D721Med (cell line): ENCODE measurements around the gene TFDP3.

Experiments used
- DNase-seq: peaks from one replicate; pipeline ENCODE4 v3.0.0; 2011; ENCODE audit warnings: low spot score; ENCODE audit not compliant: insufficient read length
- FAIRE-seq: peaks from 2 replicates; lab custom pipeline; 2011; peaks lifted over from hg19 to GRCh38; lab: Jason Lieb, UNC
- TF ChIP-seq, protein P1 (sequence below): IDR thresholded peaks from 2 replicates; pipeline ENCODE4 v1.5.1; 2012; ENCODE audit warnings: mild to moderate bottlenecking, control low read depth; ENCODE audit not compliant: insufficient read depth; ENCODE audit errors: missing control alignments

Gene TFDP3

DNA sequence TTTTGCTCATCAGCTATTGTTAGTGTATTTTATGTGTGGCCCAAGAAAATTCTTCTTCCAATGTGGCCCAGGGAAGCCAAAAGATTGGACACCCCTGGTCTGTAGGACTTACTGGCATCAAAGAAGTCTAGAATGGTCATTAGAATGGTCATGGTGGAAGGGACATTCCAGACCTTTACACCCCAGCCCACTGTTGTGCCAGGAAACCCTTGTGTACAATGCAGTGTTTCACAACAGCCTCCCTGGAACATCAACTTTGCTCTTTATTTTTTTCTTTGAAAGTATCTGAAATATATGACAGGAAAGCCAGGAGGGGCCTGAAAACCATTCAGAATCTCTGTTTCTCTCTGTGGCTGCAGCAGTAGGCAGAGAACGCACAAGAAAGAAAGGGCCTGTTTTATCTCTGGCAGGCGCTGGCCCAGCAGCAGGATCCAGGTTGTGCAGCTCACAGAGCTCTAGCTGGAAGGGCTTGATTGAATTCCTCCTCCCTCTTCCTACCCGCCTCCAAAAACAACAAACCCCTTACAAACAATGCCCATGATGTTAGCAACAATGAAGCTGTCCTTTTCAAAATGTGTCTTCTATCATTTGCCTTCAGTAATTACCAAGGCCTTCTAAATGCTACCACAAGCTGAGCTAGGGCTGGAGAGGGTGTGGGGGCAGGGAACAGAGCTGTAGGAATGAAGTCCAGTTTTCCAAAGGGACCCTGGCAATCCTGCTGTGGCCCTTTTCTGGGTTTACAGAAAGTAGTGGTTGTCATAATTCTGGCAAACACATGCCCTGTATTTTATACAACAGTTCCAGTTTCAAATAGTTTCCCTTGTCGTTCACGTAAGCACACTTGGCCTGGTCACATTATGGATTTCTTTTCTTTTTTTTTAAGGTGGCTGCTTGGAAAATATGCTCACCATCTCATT is 32.3 kb upstream of the TFDP3 start:
- TF ChIP-seq, protein P1, sequence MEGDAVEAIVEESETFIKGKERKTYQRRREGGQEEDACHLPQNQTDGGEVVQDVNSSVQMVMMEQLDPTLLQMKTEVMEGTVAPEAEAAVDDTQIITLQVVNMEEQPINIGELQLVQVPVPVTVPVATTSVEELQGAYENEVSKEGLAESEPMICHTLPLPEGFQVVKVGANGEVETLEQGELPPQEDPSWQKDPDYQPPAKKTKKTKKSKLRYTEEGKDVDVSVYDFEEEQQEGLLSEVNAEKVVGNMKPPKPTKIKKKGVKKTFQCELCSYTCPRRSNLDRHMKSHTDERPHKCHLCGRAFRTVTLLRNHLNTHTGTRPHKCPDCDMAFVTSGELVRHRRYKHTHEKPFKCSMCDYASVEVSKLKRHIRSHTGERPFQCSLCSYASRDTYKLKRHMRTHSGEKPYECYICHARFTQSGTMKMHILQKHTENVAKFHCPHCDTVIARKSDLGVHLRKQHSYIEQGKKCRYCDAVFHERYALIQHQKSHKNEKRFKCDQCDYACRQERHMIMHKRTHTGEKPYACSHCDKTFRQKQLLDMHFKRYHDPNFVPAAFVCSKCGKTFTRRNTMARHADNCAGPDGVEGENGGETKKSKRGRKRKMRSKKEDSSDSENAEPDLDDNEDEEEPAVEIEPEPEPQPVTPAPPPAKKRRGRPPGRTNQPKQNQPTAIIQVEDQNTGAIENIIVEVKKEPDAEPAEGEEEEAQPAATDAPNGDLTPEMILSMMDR: no peak
- no peak for DNase-seq
- FAIRE-seq: no peak

DNA sequence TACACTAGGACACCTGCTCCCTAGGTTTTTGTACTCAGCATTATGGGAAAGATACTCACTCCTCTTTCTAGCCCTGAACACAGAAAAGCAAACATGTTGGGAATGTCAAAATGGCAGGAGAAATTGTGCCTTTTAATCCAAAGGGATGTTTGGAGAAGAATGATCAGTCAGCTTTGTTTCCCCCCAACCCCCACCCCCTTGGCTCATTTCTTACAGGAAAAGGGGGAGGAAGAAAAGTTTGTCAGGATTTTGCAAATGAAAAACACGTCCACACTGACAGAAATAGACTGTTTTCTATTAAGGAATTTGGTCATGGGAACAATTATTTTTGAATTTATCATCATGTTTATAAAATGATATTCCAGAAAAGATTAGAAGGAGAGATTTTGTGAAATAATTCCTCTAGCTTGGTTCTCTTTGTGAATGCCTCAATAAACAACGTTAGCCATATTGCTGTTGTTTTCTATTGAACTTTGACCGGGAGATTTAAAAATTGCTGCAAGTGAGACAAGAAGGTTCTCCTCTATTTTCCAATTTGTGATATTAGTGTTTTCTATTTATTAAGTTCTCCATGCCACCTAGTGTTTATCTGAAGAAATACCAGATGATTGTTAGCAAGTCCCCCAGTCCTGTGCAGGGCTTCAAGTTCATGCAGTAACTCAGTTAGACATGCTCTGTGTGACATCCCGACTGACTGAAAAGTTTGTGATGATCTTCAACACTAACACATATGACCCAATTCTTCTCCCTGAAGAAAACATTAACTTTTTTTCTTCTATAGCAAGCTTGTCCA is 31.3 kb upstream of the TFDP3 start:
- no peak for DNase-seq
- TF ChIP-seq, protein P1: no peak
- no peak for FAIRE-seq

DNA sequence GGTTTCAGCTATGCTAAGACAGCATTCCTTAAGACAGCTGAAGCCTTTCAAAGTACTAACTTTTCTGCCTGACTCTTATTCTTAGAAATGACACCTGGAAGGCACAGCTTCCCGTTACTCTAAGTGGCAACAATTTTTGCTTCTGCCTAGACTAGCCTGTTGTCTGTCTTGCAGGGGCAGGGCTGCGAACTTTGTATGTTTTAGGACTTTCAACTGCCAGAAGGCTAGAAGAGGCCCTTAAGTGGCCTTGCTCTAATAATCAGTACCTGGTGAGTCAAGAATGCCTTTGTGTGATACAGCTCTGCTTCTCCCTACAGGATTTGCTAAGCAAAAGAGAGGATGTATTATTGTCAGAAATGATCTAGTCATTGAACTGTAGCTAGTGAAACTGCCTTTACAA is 30.0 kb upstream of the TFDP3 start:
- no peak for FAIRE-seq

DNA sequence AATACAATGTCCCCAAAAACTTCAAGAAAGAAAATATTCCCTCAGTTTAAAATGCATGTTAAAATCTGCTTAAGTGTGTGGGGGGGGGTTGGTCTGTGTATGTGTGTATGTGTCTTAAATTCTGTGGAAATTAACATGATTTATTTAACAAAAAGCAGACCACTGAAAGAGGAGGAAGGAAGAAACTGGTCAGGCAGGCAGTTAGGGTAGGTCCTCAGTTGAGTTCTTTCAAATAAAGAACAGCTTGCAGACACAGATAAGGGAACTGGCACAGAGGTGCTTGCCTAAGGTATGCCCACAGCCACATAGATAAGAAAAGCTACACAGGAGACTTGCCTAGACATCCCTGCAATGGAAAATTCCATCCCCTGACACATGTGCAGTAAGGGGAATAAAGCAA is 28.8 kb upstream of the TFDP3 start:
- no peak for DNase-seq
- FAIRE-seq: no peak
- TF ChIP-seq, protein P1: no peak

More for the DNA sequence above, 30.0 kb upstream of the TFDP3 start:
- DNase-seq: no peak
- TF ChIP-seq, protein P1: no peak

DNA sequence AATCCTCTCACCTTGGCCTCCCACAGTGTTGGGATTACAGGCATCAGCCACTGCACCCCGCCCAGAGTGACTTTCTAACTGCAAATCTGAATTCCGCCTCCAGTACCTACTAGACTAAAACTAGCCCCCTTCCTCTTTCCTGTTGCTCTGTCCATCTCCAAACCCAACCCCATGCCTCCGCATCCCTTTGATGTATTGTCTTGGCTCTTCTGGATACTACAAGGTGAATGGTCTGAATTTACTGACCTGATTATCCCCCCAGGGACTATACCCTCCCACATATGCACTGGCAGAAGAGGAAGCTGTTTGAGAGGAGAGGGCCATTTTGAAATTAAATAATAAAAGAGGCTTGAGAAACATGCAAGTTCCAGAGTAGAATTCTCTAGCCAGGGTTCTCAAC is 17.7 kb upstream of the TFDP3 start:
- DNase-seq: no peak
- FAIRE-seq: no peak
- TF ChIP-seq, protein P1: no peak

DNA sequence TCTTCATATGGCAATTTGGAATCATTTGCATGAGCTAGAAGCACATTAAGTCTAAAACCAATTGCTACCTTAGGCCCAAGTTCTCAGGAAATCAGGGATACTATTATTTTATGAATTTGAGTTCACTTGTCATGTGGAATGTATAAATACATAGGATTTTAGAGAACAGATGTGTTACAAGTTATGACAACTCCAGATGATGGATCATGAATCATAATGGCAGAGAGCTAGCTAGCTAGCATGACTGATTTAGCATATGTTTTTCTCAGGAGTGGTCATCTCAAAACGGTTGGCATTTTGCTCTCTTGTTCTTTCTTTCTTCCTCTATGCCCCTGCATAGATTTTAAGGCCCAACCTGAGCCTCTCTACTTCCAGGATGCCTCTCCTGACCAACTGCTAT is 14.2 kb upstream of the TFDP3 start:
- TF ChIP-seq, protein P1: no peak
- DNase-seq (no peak), FAIRE-seq (no peak)
